HG03060 (cell line): ENCODE data around the gene AFAP1.

Experiments used
- ATAC-seq: cut with Tn5 transposase; IDR thresholded peaks from one replicate; pipeline ENCODE4 v1.9.1; 2021; ENCODE audit warnings: low read depth, moderate number of reproducible peaks; ENCODE audit not compliant: unreplicated experiment

Gene AFAP1

GRCh38 chr4:7898385-7898784 lies 41.3 kb downstream of the AFAP1 start:
- ATAC-seq, result no peak

DNA sequence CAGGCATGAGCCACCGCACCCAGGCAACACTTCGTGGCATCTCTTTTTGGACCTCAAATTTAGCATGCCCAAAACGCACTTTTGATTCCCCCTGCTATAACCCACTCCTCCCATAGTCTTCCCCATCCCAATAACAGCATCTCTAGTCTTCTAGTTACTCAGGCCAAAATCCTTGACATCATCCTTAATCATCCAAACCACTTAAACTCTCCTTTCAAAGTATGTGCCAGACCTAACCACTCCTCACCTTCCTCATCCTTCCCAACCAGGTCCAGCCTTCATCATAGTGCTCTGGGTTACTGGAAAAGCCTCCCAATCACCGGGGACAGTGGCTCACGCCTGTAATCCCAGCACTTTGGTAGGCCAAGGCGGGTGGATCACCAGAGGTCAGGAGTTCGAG lies 41.9 kb downstream of the AFAP1 start:
- no peak for ATAC-seq

DNA sequence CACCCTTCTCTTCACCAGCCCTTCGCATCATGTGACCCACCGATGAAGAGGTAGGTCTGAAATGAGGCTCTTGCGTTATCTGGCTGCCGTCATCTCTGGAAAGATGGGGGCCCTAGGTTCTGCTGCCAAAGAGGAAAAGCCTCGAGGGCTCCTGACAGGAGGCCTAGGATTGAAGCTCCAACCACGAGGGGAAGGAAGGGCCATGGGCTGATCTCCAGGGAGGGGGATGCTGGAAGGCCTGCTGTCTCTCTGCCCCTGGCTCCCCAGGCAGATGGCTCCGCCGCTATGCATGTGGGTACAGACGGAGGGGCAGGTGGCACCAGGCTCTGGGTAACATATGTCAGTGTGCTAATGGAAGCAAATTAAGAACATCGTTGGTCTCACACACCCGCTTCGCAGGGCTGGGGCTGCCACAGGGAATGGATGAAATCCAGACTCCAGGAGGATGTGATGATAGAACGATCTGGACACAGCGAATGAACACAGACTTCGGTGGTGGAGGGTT lies 44.9 kb downstream of the AFAP1 start:
- no peak for ATAC-seq

GRCh38 chr4:7894098-7894676 lies 45.5 kb downstream of the AFAP1 start:
- no peak for ATAC-seq

- ATAC-seq, result no peak
These were observed 46.1 kb downstream of the AFAP1 start for GRCh38 chr4:7893539-7893938.

GRCh38 chr4:7892212-7893019 lies 47.2 kb downstream of the AFAP1 start:
- no peak for ATAC-seq

- no peak for ATAC-seq
These were observed 48.8 kb downstream of the AFAP1 start for GRCh38 chr4:7890635-7891393.

GRCh38 chr4:7887436-7887835 lies 52.2 kb downstream of the AFAP1 start:
- ATAC-seq, result no peak

GRCh38 chr4:7886007-7886973 lies 53.4 kb downstream of the AFAP1 start:
- no peak for ATAC-seq

DNA sequence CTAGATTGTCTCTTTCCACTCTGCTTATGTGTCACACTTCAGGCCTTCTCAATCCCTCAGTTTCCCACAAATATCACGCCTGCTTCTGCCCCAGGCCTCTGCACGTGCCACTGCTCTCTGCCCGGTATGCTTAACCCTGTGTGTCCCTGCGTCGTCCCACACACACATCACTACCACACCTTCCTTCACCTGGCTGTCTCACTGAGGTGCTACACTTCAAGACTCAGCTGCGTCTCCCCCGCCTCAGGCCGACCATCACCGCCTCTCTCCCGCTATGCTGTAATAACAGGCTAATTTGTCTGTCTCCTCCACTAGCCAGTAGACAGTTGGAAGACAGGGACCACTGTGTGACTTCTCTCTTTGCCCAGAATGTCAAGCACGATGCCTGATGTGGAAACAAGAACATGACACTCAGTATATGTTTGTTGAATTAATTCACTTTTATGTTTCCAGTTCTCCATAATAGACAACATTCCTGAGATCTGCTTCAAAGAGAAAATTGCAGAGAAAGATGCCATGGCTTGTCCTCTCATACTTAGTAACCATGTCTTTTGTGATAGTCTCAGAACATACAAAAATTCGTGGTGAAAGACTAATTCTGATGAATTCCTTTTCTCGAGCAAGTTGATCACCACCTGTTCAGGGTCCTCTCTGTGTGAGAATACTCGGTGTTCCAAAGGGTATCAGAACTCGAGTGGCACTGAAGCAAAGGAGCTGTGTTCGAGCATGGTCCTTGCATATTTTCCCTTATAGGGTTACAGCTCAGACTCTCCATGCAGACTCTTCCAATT lies 54.2 kb downstream of the AFAP1 start:
- ATAC-seq, result no peak

DNA sequence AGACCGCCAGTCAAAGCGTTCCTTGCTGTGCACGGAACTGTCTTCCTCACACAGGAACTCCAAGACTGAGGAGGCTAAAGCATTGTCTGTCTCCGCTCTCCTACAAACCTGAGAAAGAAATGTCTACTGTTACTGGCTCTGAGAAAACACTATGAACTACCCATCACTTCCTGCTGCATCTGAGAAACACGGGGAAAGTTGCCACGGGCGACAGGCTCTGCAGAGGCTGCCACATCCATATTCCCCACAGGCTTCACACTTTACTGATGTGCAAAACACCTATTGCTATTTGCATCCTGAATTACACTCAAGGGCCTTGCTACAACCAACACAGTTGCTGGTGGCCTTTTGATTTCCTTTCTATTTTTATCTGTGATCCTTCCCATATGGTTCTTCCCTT lies 59.0 kb downstream of the AFAP1 start:
- ATAC-seq, result no peak

- ATAC-seq, result no peak
These were observed 60.5 kb downstream of the AFAP1 start for GRCh38 chr4:7879127-7879526.

DNA sequence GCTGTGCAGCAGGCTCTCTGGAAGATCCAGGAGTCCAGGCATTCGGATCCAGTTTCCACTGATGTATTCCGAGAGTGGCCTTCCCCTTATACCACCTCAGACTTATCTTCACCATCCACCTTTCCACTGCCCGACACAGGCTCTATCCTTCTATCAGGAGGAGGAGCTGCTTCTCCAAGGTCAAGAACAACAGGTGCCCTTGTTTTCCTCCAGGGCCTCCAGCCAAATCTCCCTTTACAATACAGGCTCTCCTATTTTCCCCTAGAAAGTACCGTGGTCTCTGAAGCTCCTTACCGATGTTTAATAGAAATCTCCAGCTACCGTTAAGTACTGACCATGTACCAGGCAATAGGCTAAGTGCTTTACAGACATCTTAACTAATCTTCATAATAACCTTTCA lies 61.3 kb downstream of the AFAP1 start:
- no peak for ATAC-seq

- ATAC-seq, result no peak
These were observed 62.5 kb downstream of the AFAP1 start for GRCh38 chr4:7877176-7877575.

- no peak for ATAC-seq
These were observed 63.3 kb downstream of the AFAP1 start for GRCh38 chr4:7876201-7876875.

GRCh38 chr4:7874838-7875237 lies 64.8 kb downstream of the AFAP1 start:
- ATAC-seq, result no peak

- no peak for ATAC-seq
These were observed 65.8 kb downstream of the AFAP1 start for GRCh38 chr4:7873881-7874280.

DNA sequence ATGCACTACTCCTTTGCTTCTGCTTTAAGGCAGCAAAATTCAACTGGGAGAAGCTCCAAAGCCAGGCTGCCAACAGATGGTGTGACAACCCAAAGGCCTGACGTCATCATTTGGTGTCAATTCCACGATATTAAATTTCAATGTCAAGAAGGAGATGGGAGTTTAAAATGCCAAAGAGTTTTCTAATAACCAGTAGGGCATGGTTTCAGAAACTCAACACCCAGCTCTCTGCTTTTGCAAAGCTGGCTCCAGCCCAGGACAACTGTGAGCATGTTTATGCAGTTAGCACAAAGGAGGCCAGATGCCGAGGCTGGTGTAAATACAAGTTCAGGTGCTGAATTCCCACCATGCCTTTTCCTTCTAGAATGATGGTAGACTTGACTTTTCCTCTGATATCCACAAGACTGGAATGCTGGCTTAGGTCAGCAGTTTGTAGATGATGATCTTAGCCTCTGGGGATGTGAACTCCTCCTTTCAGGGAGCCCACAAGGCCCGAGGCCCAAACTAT lies 67.3 kb downstream of the AFAP1 start:
- ATAC-seq, result no peak

- ATAC-seq, result no peak
These were observed 68.3 kb downstream of the AFAP1 start for GRCh38 chr4:7871356-7871755.
